ENCODE data around the gene SLIT1.

DNA sequence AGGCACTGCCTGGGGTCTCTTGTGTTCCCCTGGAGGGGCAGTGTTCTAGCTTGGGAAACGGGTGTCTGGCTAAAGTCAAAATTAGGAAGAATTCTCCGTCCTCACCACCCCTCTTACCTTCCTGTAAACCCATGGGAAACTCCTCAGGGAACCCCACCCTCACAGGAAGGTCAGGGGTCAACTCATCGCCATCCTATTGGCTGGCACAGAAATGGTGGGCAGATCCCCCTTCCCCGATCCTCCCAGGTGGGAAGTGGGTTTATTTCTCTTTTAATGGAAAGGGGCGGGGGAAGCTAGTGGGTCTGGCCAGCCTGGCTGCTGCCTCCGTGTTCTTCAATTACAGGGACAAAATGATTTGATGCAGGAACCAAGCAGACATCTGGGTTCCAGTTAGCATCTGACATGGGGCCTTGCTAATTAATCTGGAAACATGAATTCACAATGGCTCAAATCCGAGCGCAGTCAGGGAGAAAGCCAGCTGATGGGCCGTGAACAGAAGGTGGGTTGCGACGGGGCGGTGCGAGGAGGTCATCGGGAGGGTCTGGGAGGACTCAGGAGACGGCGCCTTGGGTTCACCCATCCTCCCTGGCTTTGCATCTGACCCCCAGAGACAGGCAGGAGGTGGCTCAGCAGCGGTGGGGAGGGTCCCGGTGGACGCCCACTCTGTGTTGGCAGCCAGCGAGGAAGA lies 66.6 kb downstream of the SLIT1 start:
- TF ChIP-seq EP300 (conservative IDR thresholded peaks at IDR 0.05; ENCODE audit: poor library complexity, severe bottlenecking), result no peak
- no peak for TF ChIP-seq CTCF (IDR thresholded peaks at IDR 0.05; ENCODE audit: poor library complexity, severe bottlenecking)
- TF ChIP-seq EZH2 (IDR thresholded peaks at IDR 0.05; ENCODE audit: borderline replicate concordance, insufficient read depth, low read length, poor library complexity, severe bottlenecking), result no peak
- no peak for TF ChIP-seq POLR2AphosphoS5 (IDR thresholded peaks at IDR 0.05)
- no peak for TF ChIP-seq REST (IDR thresholded peaks at IDR 0.05; ENCODE audit: borderline replicate concordance)
- TF ChIP-seq TAF1 (IDR thresholded peaks at IDR 0.05; ENCODE audit: low read depth), result no peak
- no peak for TF ChIP-seq SMC3 (conservative IDR thresholded peaks at IDR 0.05; ENCODE audit: poor library complexity)
- no peak for TF ChIP-seq RAD21 (conservative IDR thresholded peaks at IDR 0.05)
- TF ChIP-seq MXI1 (conservative IDR thresholded peaks at IDR 0.05; ENCODE audit: poor library complexity, severe bottlenecking), result no peak

All from neural cell (in vitro differentiated cells).